Uterus (tissue), 2 donors: ENCODE results near the gene EMILIN2.

Source experiments
- CTCF ChIP-seq, 4 experiments: fragments of 200-600 bp in 2 of 4; fragments of 450-650 bp in 2 of 4; sonication (generic) in 2 of 4; IDR thresholded peaks; one replicate each; pipeline ENCODE4 v1.5.1; 2016 to 2019; ENCODE audit warnings: antibody characterized with exemption in 4 of 4, mild to moderate bottlenecking in 2 of 4, moderate library complexity in 1 of 4
- POLR2A ChIP-seq, 2 donors: fragments of 450-650 bp; IDR thresholded peaks; one replicate each; pipeline ENCODE4 v1.6.1; 2016; ENCODE audit warnings: antibody characterized with exemption in 2 of 2, mild to moderate bottlenecking in 1 of 2, moderate library complexity in 1 of 2

DNA sequence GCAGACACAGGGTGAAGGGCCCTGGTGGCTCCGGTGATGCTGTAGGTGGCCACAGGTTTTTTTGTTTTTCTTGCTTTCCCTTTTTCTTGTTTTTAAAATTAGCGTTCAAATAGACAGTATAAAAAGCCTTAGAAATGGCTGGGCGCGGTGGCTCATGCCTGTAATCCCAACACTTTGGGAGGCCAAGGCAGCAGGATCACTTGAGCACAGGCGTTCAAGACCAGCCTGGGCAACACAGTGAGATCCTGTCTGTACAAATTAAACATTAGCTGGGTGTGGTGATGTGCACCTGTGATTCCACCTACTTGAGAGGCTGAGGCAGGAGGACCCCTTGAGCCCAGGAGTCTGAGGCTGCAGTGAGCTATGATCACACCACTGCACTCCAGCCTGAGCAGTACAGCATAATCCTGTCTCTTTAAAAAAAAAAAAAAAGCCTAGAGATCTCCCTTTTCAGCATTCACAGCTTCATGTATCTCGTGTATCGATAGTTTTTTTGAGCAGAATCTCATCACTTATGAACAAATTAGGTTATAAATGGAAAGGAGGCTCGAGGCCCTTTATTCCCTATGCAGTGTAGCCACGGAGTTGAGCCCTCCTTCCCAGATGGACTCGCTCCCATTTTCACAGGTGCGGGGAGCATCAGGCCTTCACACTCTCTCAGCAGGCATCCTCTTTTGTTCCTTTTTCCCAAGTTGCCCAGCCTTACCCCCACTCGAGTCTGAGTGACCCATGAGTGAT lies 50.8 kb downstream of the EMILIN2 start:
- TF ChIP-seq CTCF (IDR thresholded peaks at IDR 0.05) = no peak
- TF ChIP-seq POLR2A (IDR thresholded peaks at IDR 0.05) = no peak
